ENCODE results near the gene XYLT2.

Gene XYLT2

GRCh38 chr17:50365649-50366393 is 19.9 kb downstream of the XYLT2 start:
- DNase-seq, result no peak

DNA sequence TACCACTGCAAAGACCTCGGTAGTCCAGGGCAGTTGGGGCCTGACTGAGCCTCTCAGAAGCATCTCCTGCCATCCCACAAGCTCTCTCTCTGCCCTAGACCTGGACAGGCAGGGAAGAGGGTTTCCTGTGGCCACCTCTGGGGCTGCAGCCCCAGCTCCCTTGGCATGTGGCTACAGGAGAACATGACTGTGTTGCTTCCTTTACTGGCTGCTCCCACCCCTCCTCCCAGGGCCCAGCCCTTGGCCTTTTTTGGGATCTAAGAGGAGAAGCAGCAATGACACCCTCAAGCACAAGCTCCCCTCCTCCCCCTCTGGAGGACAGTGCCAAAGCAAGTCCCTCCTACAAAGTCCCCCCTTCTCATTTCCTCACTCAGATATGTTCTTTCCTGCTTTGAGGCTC is 21.5 kb downstream of the XYLT2 start:
- no peak for DNase-seq

DNA sequence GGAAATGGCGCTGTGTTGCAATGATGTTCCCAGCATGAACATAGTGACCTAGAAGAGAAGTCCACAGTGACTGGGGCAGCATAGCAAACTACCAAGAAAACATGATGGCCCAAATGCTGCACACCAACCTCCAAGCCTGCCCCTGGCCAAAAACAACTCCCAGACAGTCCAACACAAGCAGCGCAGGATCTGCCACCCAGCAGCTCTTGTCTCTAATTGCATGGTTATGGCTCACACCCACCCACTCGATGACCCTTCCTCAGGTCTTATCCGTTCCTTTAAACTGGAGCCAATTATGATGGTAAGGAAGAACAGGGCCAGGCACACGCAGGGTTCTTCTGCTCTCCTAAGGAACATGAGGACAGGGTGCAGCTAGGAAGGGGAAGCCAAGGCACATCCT is 24.1 kb downstream of the XYLT2 start:
- DNase-seq, result no peak

DNA sequence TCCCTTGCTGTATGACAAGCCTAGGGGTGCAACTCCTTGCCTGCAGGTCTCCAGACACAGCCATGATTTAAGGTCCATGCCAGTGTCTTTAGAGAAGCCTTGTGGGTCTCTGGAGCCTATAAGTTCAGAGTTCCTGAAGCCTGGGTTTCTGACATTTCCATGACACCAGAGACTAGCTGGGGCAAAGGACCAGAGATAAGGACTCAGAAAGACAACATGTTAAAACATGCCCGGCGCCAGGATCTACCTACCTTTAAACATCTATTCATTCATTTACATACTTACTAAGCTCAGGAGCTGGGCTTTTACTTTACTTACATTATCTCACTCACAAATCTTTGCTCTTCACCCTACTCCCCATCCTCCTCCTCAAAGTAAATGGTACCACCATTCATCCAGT is 25.6 kb downstream of the XYLT2 start:
- DNase-seq, result no peak

- DNase-seq, result no peak
These were observed 26.4 kb downstream of the XYLT2 start for GRCh38 chr17:50372222-50372757.

- peak; percentile 98 for DNase-seq
These were observed 27.0 kb downstream of the XYLT2 start, which contains the start of the genes EME1 and MRPL27 for GRCh38 chr17:50372758-50373556. Gene EME1, plus strand, starts transcription at chr17:50373229. Its CDS starts 1,980 bp downstream, at chr17:50375209. Gene MRPL27, minus strand, starts transcription at chr17:50373184. Its CDS starts 14 bp downstream, at chr17:50373170.

GRCh38 chr17:50373705-50374104 is 27.8 kb downstream of the XYLT2 start:
- no peak for DNase-seq

DNA sequence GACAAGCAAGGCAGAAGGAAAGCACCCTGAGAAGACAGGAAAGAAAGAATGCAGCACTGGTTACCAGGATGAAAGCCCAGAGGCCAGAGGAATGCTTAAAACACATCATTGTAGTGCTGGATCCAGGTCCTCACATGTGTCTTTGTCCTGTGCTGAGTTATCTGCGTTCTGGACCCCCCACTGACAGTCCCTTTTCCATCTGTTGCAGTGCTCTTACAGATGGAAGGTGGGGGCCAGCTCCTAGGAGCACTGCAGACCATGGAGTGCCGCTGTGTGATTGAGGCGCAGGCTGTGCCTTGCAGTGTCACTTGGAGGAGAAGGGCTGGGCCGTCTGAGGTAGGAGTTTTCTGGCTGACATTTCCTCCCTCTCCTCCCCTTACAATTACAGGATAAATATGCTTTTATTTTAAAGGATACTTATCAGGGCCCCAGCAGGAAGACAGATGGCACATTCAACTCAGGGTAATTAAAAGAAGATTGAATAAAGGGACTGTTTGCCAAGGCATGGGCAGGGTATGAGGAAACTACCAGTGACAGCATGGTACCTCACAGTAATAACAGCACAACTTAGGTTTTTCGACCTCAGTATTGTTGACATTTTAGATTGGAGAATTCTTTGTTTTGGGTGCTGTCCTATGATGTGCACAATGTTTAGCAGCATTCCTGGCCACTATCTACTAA is 30.1 kb downstream of the XYLT2 start:
- DNase-seq, result no peak

- DNase-seq, result no peak
These were observed 33.6 kb downstream of the XYLT2 start for GRCh38 chr17:50379351-50380132.

DNA sequence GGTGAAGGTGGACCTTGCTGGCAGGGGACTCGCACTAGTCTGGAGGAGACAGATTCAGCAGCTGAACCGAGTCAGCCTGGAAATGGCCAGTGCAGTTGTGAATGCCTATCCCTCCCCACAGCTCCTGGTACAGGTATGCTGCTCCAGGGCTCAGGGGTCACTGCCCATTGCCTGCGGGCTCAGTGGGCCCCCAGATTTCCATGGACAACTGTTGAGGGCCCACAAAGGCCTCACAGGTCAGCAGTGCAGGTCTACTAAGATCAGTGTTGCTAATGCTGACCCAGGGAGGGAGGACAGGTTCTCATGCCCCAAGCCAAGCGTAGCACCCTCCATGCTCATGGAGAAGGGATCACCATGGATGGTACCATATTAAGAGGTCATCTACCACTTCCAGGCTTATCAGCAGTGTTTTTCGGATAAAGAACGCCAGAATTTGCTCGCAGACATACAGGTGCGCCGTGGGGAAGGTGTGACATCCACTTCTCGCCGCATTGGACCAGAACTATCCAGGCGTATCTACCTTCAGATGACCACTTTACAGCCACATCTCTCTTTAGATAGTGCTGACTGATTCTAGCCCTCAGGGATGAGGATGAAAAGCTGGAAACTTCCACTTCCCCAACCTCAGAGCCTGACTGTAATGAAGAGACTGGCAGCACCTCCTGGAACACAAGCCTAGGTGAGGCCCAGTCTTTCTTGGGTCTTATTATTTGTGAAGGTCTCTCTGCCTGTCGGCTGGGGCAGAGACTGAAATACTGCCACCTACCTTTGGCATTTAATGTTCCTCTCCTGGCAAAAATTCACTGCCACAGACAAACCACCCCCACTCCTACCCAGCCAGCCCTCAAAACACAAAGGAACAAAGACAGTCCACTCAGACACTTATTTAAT is 34.7 kb downstream of the XYLT2 start:
- DNase-seq, result no peak

DNA sequence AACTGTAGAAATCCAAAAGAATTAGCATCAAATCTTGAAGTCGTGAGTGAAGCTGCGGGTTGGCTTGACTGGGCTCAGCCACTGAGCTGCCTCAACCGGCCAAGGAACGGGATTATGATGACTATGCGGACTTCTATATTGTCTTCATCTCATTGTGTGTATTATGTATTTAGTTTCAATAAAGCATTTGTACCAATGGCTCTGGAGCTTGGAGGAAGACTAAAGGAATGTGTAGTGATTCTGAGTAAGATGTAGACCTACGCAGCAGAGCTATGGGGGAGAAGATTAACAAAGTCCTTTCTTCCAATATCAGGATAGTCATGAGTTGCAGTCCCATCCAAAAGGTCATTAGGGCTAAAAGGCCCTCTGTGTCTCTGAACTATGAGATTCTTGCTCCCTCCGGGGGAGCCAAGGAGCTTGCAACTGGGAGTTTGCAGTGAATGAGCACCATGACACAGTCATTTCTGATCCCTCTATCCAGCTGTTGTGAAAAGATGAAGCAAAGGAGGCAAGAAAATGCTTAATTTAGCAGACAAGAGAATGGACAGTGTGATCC is 35.4 kb downstream of the XYLT2 start:
- no peak for DNase-seq

DNA sequence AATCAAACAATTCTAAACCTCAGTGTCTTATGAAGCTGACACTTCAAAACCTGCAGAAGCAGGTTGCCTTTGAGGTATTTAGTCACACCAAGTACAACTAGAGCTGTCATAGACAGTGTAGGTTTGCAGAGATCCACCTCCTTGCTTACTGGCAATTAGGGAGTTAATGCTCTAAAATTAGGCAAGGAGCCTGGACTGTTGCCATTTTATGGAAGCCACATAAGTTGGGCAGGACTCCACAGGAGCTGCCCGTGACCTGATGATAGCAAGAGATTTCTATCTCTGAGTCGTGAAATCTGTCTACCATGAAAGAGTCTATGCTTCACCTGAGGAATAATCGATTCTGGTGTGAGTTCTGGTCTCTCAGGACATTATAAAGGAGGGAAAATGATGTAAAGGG is 36.0 kb downstream of the XYLT2 start:
- DNase-seq, result no peak

DNA sequence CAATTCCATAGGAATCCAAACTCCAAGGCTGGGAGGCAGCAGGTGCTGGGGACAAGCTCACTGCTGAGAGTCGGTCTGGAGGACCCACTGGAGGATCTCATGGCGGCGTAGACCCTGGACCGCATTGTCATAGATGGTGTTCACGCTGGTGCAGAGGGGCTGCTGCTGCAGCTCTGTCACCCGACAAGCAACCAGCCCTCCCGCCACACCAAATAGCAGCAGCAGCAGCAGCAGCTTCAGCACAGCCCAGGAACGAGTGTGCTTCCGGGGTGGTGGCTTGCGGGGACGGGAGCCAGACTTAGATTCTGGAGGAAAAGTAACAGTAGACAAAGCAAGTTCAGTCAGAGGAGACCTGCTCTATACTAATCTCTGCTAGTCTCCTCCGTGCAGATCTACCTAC is 37.0 kb downstream of the XYLT2 start:
- DNase-seq, result no peak

DNA sequence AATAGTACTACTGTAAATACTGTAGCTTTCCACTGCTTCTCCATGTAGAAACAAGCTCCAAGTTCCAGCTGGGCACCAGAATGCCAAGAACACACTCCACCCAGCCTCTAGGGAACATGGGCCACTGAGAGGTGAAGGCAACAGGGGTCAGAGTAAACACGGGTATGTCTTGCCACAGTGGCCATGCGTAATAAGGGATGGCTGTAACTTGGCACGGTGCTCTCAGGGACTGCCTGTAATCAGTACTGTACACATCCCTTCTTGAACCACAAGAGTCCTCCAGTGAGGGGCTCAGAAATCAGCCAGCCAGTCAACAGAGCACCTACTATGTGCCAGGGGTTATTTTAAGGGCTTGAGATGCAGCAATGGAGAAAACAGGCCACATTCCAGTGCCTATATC is 40.6 kb downstream of the XYLT2 start:
- no peak for DNase-seq

DNA sequence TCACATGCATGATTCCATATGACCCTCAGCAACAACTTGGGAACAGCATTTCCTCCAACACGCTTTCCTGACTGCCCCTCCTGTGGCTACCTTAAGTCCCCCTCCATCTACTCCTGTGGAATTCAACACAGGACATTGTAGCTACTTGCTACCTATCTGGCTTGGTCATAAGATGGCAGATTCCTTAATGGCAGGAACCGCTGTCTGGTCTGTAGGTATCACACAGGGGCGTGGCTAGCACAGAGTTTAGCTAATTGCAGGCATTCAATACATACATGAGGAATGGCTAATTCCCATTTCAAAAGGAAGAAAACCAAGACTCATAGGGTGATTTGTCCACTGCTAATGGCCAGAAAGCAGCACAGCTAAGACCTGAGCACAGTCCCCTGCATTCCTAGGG is 42.8 kb downstream of the XYLT2 start:
- DNase-seq, result no peak

DNA sequence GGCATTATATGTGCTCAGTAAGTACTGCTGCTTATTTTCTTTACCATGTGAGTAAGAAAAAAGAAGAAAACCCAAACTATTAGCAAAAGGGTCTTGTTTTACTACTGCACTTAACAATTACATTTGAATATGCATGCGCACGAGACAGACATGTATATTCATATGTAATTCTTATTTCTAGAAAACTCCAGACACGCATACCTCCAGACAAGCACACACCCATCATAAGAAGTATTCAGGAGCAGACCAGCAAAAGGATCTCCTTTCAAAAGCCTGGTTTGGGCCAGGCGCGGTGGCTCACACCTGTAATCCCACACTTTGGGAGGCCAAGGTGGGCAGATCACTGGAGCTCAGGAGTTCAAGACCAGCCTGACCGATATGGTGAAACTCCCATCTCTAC is 43.6 kb downstream of the XYLT2 start:
- no peak for DNase-seq

DNA sequence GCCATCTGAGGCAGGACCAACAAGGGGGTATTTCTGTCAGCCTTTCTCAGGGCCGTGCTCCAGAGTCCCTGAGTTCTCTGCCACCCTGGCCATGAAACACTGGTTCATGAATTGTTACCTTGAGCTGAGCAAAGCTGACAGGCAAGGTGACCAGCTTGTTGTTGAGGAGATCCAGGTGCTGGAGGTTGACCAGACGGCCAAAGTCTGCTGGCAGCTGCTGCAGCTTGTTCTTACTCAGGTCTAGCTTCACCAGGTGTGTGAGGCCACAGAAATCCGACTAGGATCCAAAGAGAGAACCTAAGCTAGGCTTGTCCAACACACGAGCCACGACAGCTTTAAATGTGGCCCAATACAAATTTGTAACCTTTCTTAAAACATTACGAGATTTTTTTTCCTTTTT is 46.7 kb downstream of the XYLT2 start:
- no peak for DNase-seq

- DNase-seq, result no peak
These were observed 47.8 kb downstream of the XYLT2 start for GRCh38 chr17:50393700-50394099.

DNA sequence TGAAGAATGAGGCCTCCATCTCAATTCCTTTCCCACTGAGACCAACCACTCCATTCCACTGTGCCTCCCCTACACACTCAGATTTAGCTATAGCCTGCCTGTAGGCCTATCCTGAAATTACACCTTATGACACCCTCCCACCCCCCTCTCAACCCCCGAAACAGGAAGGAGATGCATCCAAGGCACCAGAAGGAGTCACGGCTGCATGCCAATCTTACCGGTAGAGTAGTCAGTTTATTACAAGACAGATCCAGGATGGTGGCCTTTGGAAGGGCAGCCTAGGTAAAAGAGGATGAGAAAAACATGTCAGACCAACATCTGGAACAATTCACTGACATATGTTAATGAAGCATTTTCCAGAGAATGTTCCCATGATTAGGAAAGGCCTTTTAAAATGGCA is 48.8 kb downstream of the XYLT2 start:
- DNase-seq, result no peak

DNA sequence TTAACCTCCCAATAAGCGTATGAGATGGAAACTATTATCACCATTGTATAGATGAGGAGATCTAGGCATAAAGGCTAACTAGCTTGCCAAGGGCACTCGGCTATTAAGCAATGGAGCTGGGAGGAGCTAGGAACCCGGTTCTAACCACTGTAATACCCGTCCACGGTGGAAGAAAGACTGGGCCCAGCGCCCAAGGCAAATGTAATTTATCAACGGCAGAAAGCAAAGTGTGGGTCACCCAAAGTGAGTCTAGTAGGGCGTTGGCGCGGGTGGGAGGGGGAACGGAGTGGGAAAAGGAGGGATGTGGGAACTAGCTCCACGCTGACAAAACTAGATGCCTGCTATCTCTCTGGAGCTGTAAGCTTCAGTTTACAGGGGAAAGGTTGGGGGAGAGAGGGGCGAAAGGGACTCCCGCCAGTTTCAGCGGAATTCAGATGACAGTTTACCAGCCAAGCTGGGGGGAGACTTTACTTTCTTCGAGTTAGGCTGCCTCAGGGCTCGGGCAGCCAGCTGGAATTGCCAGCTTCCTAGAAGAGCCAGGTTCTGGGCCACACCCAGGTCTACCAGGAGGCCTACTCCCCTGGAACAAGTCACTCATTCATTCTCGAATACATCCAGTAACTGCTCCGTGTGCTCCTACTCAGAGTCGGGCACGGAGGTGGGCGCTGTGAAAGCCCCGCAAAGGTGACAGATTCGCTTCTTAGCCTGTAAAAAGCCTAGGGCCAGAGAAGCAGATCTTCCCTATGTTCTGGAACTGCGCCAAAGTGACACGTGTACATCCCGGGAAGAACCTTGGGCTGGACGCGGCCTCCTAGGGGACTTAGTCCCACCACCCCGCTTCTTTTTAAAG is 50.6 kb downstream of the XYLT2 start:
- DNase-seq, result no peak

Data from NCI-H2227 treated with DMSO at 0.1 percent for 48 hours (cell line).